IMR-90 (cell line): Measurements from ENCODE around the gene PPP6R1. TPM values are rescaled to one million over a fixed set of nuclear protein-coding genes. Genes with fewer than 3 reads are reported as not detected.

Source experiments
- ATAC-seq: fragments of 200-7000 bp; cut with Tn5 transposase; 2 replicates; pipeline ENCODE4 v1.9.1; 2020; ENCODE audit warnings: low read depth, mild to moderate bottlenecking, moderate library complexity
- BruUV-seq: library from RNA; stranded (reverse); fragments of 400-500 nt; replicated peaks from 2 replicates; lab custom pipeline; 2021; lab: Mats Ljungman, UMichigan
- CTCF ChIA-PET: fragments of 300-600 bp; formaldehyde crosslinking; extraction: SDS; loops from one replicate; lab custom pipeline; 2021; ENCODE audit warnings: antibody characterized with exemption; lab: Yijun Ruan, JAX
- POLR2A ChIA-PET: fragments of 300-600 bp; sonication (Branson Sonifier 250); formaldehyde crosslinking; loops from one replicate; lab custom pipeline; 2022; ENCODE audit warnings: antibody characterized with exemption; ENCODE audit not compliant: unreplicated experiment; lab: Charles Lee
- DNase-seq: peaks from one replicate; pipeline ENCODE4 v3.0.0; 2013
- H2AFZ ChIP-seq: replicated peaks from 2 replicates; pipeline ENCODE3; 2013; ENCODE audit warnings: low read length, mild to moderate bottlenecking; ENCODE audit not compliant: poor library complexity
- H2AK5ac ChIP-seq: 2 replicates; pipeline ENCODE4 v1.6.1; 2013; ENCODE audit warnings: low read depth, low read length, inconsistent platforms
- H2AK9ac ChIP-seq: replicated peaks from 2 replicates; pipeline ENCODE3; 2013; ENCODE audit warnings: mild to moderate bottlenecking, low read depth, low read length, moderate library complexity; ENCODE audit not compliant: poor library complexity
- H2BK120ac ChIP-seq: 2 replicates; pipeline ENCODE4 v1.6.1; 2013; ENCODE audit warnings: low read depth, low read length, inconsistent platforms
- H2BK15ac ChIP-seq: 3 replicates; pipeline ENCODE4 v1.6.1; 2013; ENCODE audit warnings: low read depth, low read length, inconsistent platforms
- H2BK20ac ChIP-seq: 2 replicates; pipeline ENCODE4 v1.6.1; 2013; ENCODE audit warnings: low read depth, mild to moderate bottlenecking, inconsistent platforms, low read length, moderate library complexity
- H2BK5ac ChIP-seq: 2 replicates; pipeline ENCODE4 v1.6.1; 2013; ENCODE audit warnings: mild to moderate bottlenecking, low read depth, low read length, inconsistent platforms; ENCODE audit not compliant: poor library complexity, severe bottlenecking
- H3K14ac ChIP-seq: replicated peaks from 2 replicates; pipeline ENCODE4 v1.6.1; 2013; ENCODE audit warnings: low read depth, low read length, inconsistent platforms
- H3K18ac ChIP-seq: 2 replicates; pipeline ENCODE4 v1.6.1; 2013; ENCODE audit warnings: low read depth, low read length, control low read depth
- H3K23ac ChIP-seq: 2 replicates; pipeline ENCODE4 v1.6.1; 2013; ENCODE audit warnings: low read depth, low read length, inconsistent platforms
- H3K27ac ChIP-seq: 2 replicates; pipeline ENCODE4 v1.5.1; 2013; ENCODE audit warnings: mild to moderate bottlenecking, control low read depth, low read length; ENCODE audit not compliant: insufficient read depth
- H3K27me3 ChIP-seq: 2 replicates; pipeline ENCODE4 v1.6.1; 2013; ENCODE audit warnings: low read length; ENCODE audit not compliant: control insufficient read depth, insufficient read depth
- H3K36me3 ChIP-seq: 2 replicates; pipeline ENCODE4 v1.6.1; 2013; ENCODE audit warnings: low read length, mixed read lengths; ENCODE audit not compliant: control insufficient read depth, insufficient read depth
- H3K4ac ChIP-seq: 2 replicates; pipeline ENCODE4 v1.6.1; 2013; ENCODE audit warnings: low read depth, low read length, inconsistent platforms
- H3K4me1 ChIP-seq: 2 replicates; pipeline ENCODE4 v1.6.1; 2013; ENCODE audit warnings: low read length, mixed read lengths; ENCODE audit not compliant: control insufficient read depth, insufficient read depth
- H3K4me2 ChIP-seq: 2 replicates; pipeline ENCODE4 v1.6.1; 2013; ENCODE audit warnings: low read depth, mild to moderate bottlenecking, control low read depth, low read length, moderate library complexity
- H3K4me3 ChIP-seq: 2 replicates; pipeline ENCODE4 v1.5.1; 2013; ENCODE audit warnings: low read depth, mild to moderate bottlenecking, control low read depth, low read length, moderate library complexity; ENCODE audit not compliant: insufficient read depth
- H3K56ac ChIP-seq: 2 replicates; pipeline ENCODE4 v1.6.1; 2013; ENCODE audit warnings: low read length, inconsistent platforms; ENCODE audit not compliant: insufficient read depth; ENCODE audit errors: extremely low read depth
- H3K79me1 ChIP-seq, 2 experiments: 2 replicates each; pipeline ENCODE4 v1.6.1; 2013; ENCODE audit warnings: low read length in 2 of 2, inconsistent platforms in 1 of 2, low read depth in 1 of 2
- H3K9ac ChIP-seq: 2 replicates; pipeline ENCODE4 v1.6.1; 2013; ENCODE audit warnings: low read depth, low read length, control low read depth
- H3K9me1 ChIP-seq: 2 replicates; pipeline ENCODE4 v1.6.1; 2013; ENCODE audit warnings: low read length, inconsistent platforms; ENCODE audit not compliant: insufficient read depth
- H3K9me3 ChIP-seq: 2 replicates; pipeline ENCODE4 v1.6.1; 2013; ENCODE audit warnings: low read length; ENCODE audit not compliant: control insufficient read depth, insufficient read depth
- H4K20me1 ChIP-seq: 2 replicates; pipeline ENCODE4 v1.6.1; 2013; ENCODE audit warnings: low read length, inconsistent platforms; ENCODE audit not compliant: insufficient read depth
- H4K5ac ChIP-seq: 2 replicates; pipeline ENCODE4 v1.6.1; 2013; ENCODE audit warnings: mild to moderate bottlenecking, low read depth, low read length, control low read depth
- H4K8ac ChIP-seq, 2 experiments: 2 replicates each; pipeline ENCODE4 v1.6.1; 2013; ENCODE audit warnings: low read depth in 2 of 2, low read length in 2 of 2, control low read depth in 1 of 2, inconsistent platforms in 1 of 2
- H4K91ac ChIP-seq: 2 replicates; pipeline ENCODE4 v1.6.1; 2013; ENCODE audit warnings: low read depth, low read length, inconsistent platforms; ENCODE audit not compliant: insufficient read depth
- BHLHE40 ChIP-seq: fragments of 150-350 bp; IDR thresholded peaks from 2 replicates; pipeline ENCODE4 v1.6.1; 2016; ENCODE audit warnings: mild to moderate bottlenecking, low read depth, low read length
- CHD1 ChIP-seq: IDR thresholded peaks from 2 replicates; pipeline ENCODE4 v1.6.1; 2012; ENCODE audit warnings: low read depth, low read length, improper control_type of control experiment
- CTCF ChIP-seq: conservative IDR thresholded peaks from 2 replicates; pipeline ENCODE4 v1.5.1; 2012; ENCODE audit warnings: mild to moderate bottlenecking, low read depth, low read length, improper control_type of control experiment
- ELK1 ChIP-seq: fragments of 150-350 bp; IDR thresholded peaks from 2 replicates; pipeline ENCODE4 v1.6.1; 2016; ENCODE audit warnings: low read depth, mild to moderate bottlenecking, low read length, moderate library complexity, borderline replicate concordance
- FOS ChIP-seq: fragments of 150-350 bp; IDR thresholded peaks from 2 replicates; pipeline ENCODE4 v1.6.1; 2016; ENCODE audit warnings: low read depth, low read length
- MAFK ChIP-seq: IDR thresholded peaks from 2 replicates; pipeline ENCODE4 v1.6.1; 2012; ENCODE audit warnings: low read depth, low read length, improper control_type of control experiment
- MAZ ChIP-seq: IDR thresholded peaks from 2 replicates; pipeline ENCODE4 v1.6.1; 2012; ENCODE audit warnings: low read depth, mild to moderate bottlenecking, low read length, improper control_type of control experiment, moderate library complexity, borderline replicate concordance
- NFE2L2 ChIP-seq: fragments of 150-350 bp; IDR thresholded peaks from 2 replicates; pipeline ENCODE4 v1.6.1; 2016; ENCODE audit warnings: low read depth, mild to moderate bottlenecking, low read length
- POLR2A ChIP-seq: IDR thresholded peaks from 2 replicates; pipeline ENCODE4 v1.6.1; 2012; ENCODE audit warnings: mild to moderate bottlenecking, low read depth, low read length
- RAD21 ChIP-seq: IDR thresholded peaks from 2 replicates; pipeline ENCODE4 v1.6.1; 2012; ENCODE audit warnings: low read length, improper control_type of control experiment
- RCOR1 ChIP-seq: IDR thresholded peaks from 2 replicates; pipeline ENCODE4 v1.6.1; 2012; ENCODE audit warnings: mild to moderate bottlenecking, low read length, improper control_type of control experiment; ENCODE audit not compliant: insufficient replicate concordance
- RFX5 ChIP-seq: IDR thresholded peaks from 2 replicates; pipeline ENCODE4 v1.8.0; 2012; ENCODE audit warnings: low read depth, mild to moderate bottlenecking, low read length, moderate library complexity
- SMC3 ChIP-seq: fragments of 150-350 bp; IDR thresholded peaks from 2 replicates; pipeline ENCODE4 v1.6.1; 2016; ENCODE audit warnings: low read depth, mild to moderate bottlenecking, antibody characterized with exemption, low read length, moderate library complexity
- USF2 ChIP-seq: fragments of 150-350 bp; IDR thresholded peaks from 2 replicates; pipeline ENCODE4 v1.6.1; 2017; ENCODE audit warnings: mild to moderate bottlenecking, antibody characterized with exemption, low read length, low read depth
- WGBS, 2 experiments: methylation state at CpG; one replicate each; pipeline versions ENCODE4 v1.1.5 to v1.1.7; 2013; ENCODE audit warnings: missing lambda C conversion rate in 2 of 2; ENCODE audit not compliant: insufficient read length in 1 of 2; ENCODE audit errors: extremely low coverage in 2 of 2; 5-methylcytosine and 5-hydroxymethylcytosine counted together
- dilution Hi-C: fragments of 300-500 bp; cut with HindIII; formaldehyde crosslinking; loops from one replicate; pipeline ENCODE4 v1.14.3; 2018; ENCODE audit warnings: low sequenced_read_pairs; ENCODE audit not compliant: unreplicated experiment
- in situ Hi-C: fragments of 300-500 bp; cut with MboI; formaldehyde crosslinking; loops from 3 replicates; pipeline ENCODE4 v1.14.3; 2019; ENCODE audit warnings: low sequenced_read_pairs, inconsistent platforms, mixed read lengths
- intact Hi-C: fragments of 100-400 bp; cut with micrococcal nuclease; formaldehyde crosslinking; loops from 2 replicates; pipeline ENCODE4 v1.10.0; 2022
- polyA plus RNA-seq, 3 experiments: library from polyadenylated mRNA; depleted of rRNA; stranded (reverse); fragments of >200 nt; gene quantifications; 2 replicates each; pipeline ENCODE4 v1.2.3, GENCODE V29; 2012; ENCODE audit warnings: low replicate concordance in 1 of 3
- total RNA-seq: library from RNA; depleted of rRNA; stranded (reverse); fragments of >200 nt; gene quantifications from 2 replicates; pipeline ENCODE4 v1.2.3, GENCODE V29; 2012

Gene PPP6R1
- total and polyA plus RNA-seq, 2 of the 4 experiments (the other 2 are of a cell fraction), result 19.9 to 50.2 TPM

DNA sequence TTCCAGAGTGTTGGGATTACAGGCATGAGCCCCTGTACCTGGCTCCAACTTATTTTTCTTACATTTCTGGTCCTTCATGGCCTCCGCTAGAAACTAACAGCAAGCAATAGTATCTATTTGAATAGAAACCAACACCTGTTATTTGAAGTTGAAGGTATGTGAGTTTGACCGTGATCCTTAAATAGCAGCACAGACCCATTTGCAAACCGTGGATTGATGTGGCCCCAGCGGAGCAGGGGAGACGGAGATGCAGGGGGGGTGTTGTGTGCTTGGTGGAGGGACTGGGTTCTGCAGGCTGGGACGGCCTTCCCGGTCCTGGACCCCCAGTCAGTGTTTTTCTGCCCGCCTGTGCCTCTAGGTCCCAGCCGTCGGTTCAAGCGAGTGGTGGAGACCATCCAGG lies 49.5 kb upstream of the PPP6R1 start (continued):
- TF ChIP-seq MAFK, result no peak
- no peak for TF ChIP-seq SMC3
- TF ChIP-seq MAZ, result no peak
- no peak for TF ChIP-seq RCOR1
- no peak for TF ChIP-seq CHD1
- no peak for TF ChIP-seq POLR2A

DNA sequence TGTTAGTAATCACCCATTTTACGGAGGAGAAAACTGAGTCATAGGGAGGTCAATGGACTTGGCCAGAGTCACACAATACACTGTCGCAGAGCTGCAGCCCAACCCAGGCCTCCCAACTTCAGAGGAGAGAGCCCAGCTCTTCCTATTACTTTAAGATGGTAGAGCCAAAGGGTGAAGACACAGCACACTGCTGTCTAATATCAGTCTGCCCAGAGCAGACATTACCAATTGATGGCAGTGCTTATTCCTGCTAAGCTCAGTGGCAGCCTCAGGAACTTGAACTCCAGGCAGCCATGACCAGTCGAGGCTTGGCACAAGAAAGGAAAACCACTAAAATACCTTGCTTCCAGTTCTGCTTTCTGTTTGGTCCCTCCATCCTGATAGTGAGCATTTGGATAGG lies 47.9 kb upstream of the PPP6R1 start:
- Histone ChIP-seq H2BK5ac (no peak overlapping the region), H3K4me2 (no peak overlapping the region), H3K4me1 (no peaks in the 10 kb centered on the region), H4K91ac (no peak overlapping the region), H3K79me1 (no peaks in the 10 kb centered on the region), H2BK20ac (no peak overlapping the region), H3K14ac (no peak overlapping the region), H3K18ac (no peak overlapping the region), H3K56ac (no peak overlapping the region), H3K9me1 (no peaks in the 10 kb centered on the region), H2BK120ac (no peak overlapping the region), H2AK5ac (no peak overlapping the region), H4K5ac (no peak overlapping the region), H3K9me3 (no peaks in the 10 kb centered on the region; the same call in 1 of the 2 replicates), H4K20me1 (no peaks in the 10 kb centered on the region), H3K36me3 (peaks cover 49% of the 10 kb centered on the region), H3K27ac (no peak overlapping the region), H3K27me3 (no peaks in the 10 kb centered on the region), H3K4me3 (no peak overlapping the region), H3K4ac (no peak overlapping the region), H2AFZ (no peak overlapping the region), H4K8ac (no peak overlapping the region), H2BK15ac (no peak overlapping the region), H3K23ac (no peak overlapping the region), H2AK9ac (no peak overlapping the region), H3K9ac (no peak overlapping the region)
- TF ChIP-seq BHLHE40 (no peak), FOS (no peak), ELK1 (no peak), RFX5 (no peak), NFE2L2 (no peak), USF2 (no peak), RAD21 (no peak), MAZ (no peak), POLR2A (no peak), CTCF (no peak), RCOR1 (no peak), MAFK (no peak)
- ATAC-seq (no peak), DNase-seq (no peak)
- intact Hi-C loops (no loop called here), dilution Hi-C loops (no loop called here), in situ Hi-C loops (no loop called here)
- ChIA-PET POLR2A (no interaction called here), CTCF (no interaction called here)
- WGBS, 2 experiments, result no CpG with 5 or more reads among the region's 3 CpGs
- BruUV-seq, result no TSS peak
